HEK293 (cell line): Measurements from ENCODE around the gene MAVS.

ENCODE experiments used
- CTCF ChIP-seq: fragments of 450-650 bp; formaldehyde crosslinking; IDR thresholded peaks from 2 replicates; pipeline ENCODE4 v1.5.1; 2016; ENCODE audit warnings: missing biosample characterization, missing genetic modification characterization
- ELK4 ChIP-seq: IDR thresholded peaks from 2 replicates; pipeline ENCODE4 v1.6.1; 2011; ENCODE audit warnings: mild to moderate bottlenecking, low read depth, low read length, borderline replicate concordance
- HIC1 ChIP-seq: fragments of 450-650 bp; formaldehyde crosslinking; IDR thresholded peaks from 2 replicates; pipeline ENCODE4 v1.5.1; 2016; ENCODE audit warnings: missing biosample characterization, missing genetic modification characterization
- HOXA7 ChIP-seq: sonication (generic); formaldehyde crosslinking; IDR thresholded peaks from 2 replicates; pipeline ENCODE4 v1.8.1; 2022; ENCODE audit warnings: missing genetic modification reagents, borderline replicate concordance
- IKZF3 ChIP-seq: fragments of 450-650 bp; IDR thresholded peaks from 2 replicates; pipeline ENCODE4 v1.5.0; 2018; ENCODE audit warnings: missing biosample characterization, mild to moderate bottlenecking, missing genetic modification characterization, moderate library complexity
- INSM2 ChIP-seq: fragments of 450-650 bp; formaldehyde crosslinking; IDR thresholded peaks from 2 replicates; pipeline ENCODE4 v1.5.1; 2016; ENCODE audit warnings: missing biosample characterization, missing genetic modification characterization
- KLF16 ChIP-seq: fragments of 450-650 bp; formaldehyde crosslinking; IDR thresholded peaks from 2 replicates; pipeline ENCODE4 v1.5.1; 2017; ENCODE audit warnings: missing biosample characterization, missing genetic modification characterization
- ZBTB6 ChIP-seq: fragments of 450-650 bp; formaldehyde crosslinking; IDR thresholded peaks from 2 replicates; pipeline ENCODE4 v1.5.1; 2017; ENCODE audit warnings: missing biosample characterization, missing genetic modification characterization
- ZEB2 ChIP-seq: fragments of 450-650 bp; formaldehyde crosslinking; IDR thresholded peaks from 2 replicates; pipeline ENCODE4 v1.5.1; 2016; ENCODE audit warnings: missing biosample characterization, missing genetic modification characterization
- ZIC2 ChIP-seq: fragments of 450-650 bp; formaldehyde crosslinking; IDR thresholded peaks from 2 replicates; pipeline ENCODE4 v1.5.1; 2016; ENCODE audit warnings: missing biosample characterization, missing genetic modification characterization
- ZNF138 ChIP-seq: fragments of 450-650 bp; formaldehyde crosslinking; IDR thresholded peaks from 2 replicates; pipeline ENCODE4 v1.5.1; 2016; ENCODE audit warnings: missing biosample characterization, missing genetic modification characterization, borderline replicate concordance
- ZNF174 ChIP-seq: fragments of 450-650 bp; formaldehyde crosslinking; IDR thresholded peaks from 2 replicates; pipeline ENCODE4 v1.5.0; 2017; ENCODE audit warnings: missing biosample characterization, mild to moderate bottlenecking, missing genetic modification characterization
- ZNF24 ChIP-seq: fragments of 450-650 bp; formaldehyde crosslinking; IDR thresholded peaks from 2 replicates; pipeline ENCODE4 v1.5.1; 2016; ENCODE audit warnings: missing biosample characterization, missing genetic modification characterization
- ZNF302 ChIP-seq: fragments of 450-650 bp; formaldehyde crosslinking; IDR thresholded peaks from 2 replicates; pipeline ENCODE4 v1.5.1; 2016; ENCODE audit warnings: missing biosample characterization, missing genetic modification characterization, low read depth
- ZNF341 ChIP-seq: fragments of 450-650 bp; formaldehyde crosslinking; IDR thresholded peaks from 2 replicates; pipeline ENCODE4; 2016; ENCODE audit warnings: low read depth, missing biosample characterization, missing genetic modification characterization
- ZNF398 ChIP-seq: fragments of 450-650 bp; formaldehyde crosslinking; IDR thresholded peaks from 2 replicates; pipeline ENCODE4 v1.5.1; 2017; ENCODE audit warnings: missing biosample characterization, missing genetic modification characterization
- ZNF404 ChIP-seq: fragments of 450-650 bp; formaldehyde crosslinking; IDR thresholded peaks from 2 replicates; pipeline ENCODE4 v1.5.1; 2017; ENCODE audit warnings: missing biosample characterization, missing genetic modification characterization
- ZNF449 ChIP-seq: fragments of 450-650 bp; formaldehyde crosslinking; IDR thresholded peaks from 2 replicates; pipeline ENCODE4 v1.5.1; 2017; ENCODE audit warnings: missing biosample characterization, mild to moderate bottlenecking, missing genetic modification characterization, moderate library complexity
- ZNF501 ChIP-seq: fragments of 450-650 bp; formaldehyde crosslinking; IDR thresholded peaks from 2 replicates; pipeline ENCODE4 v1.5.1; 2016; ENCODE audit warnings: missing biosample characterization, missing genetic modification characterization
- ZNF658 ChIP-seq: fragments of 450-650 bp; formaldehyde crosslinking; IDR thresholded peaks from 2 replicates; pipeline ENCODE4; 2016; ENCODE audit warnings: missing biosample characterization, missing genetic modification characterization
- ZNF692 ChIP-seq: fragments of 450-650 bp; formaldehyde crosslinking; IDR thresholded peaks from 2 replicates; pipeline ENCODE4 v1.5.1; 2016; ENCODE audit warnings: missing biosample characterization, missing genetic modification characterization
- ZNF704 ChIP-seq: fragments of 450-650 bp; formaldehyde crosslinking; IDR thresholded peaks from 2 replicates; pipeline ENCODE4 v1.5.1; 2016; ENCODE audit warnings: missing biosample characterization, missing genetic modification characterization
- ZNF707 ChIP-seq: fragments of 450-650 bp; formaldehyde crosslinking; IDR thresholded peaks from 2 replicates; pipeline ENCODE4 v1.5.1; 2016; ENCODE audit warnings: missing biosample characterization, missing genetic modification characterization
- ZNF747 ChIP-seq: fragments of 450-650 bp; formaldehyde crosslinking; IDR thresholded peaks from 2 replicates; pipeline ENCODE4 v1.5.1; 2016; ENCODE audit warnings: missing biosample characterization, missing genetic modification characterization

The MAVS gene

GRCh38 chr20:3888622-3889488 is 42.2 kb downstream of the MAVS start, which contains the start of gene PANK2 (continued):
- TF ChIP-seq ELK4: no peak; the same call in 1 of the 2 replicates
- peak; percentile 76 for TF ChIP-seq ZNF341 (tag by site-specific recombination)
- no peak for TF ChIP-seq ZNF704
- no peak for TF ChIP-seq ZNF302 (tag by site-specific recombination)
- TF ChIP-seq ZNF692 (tag by site-specific recombination): peak; percentile 74; the same call in 1 of the 2 replicates
- TF ChIP-seq CTCF (tag by site-specific recombination): peak; percentile 94
- peak; percentile 83 for TF ChIP-seq IKZF3 (tag by site-specific recombination)
- TF ChIP-seq ZNF398 (tag by site-specific recombination): peak; percentile 100
- TF ChIP-seq ZNF138 (tag by site-specific recombination): no peak
- no peak for TF ChIP-seq ZNF174 (tag by site-specific recombination)
- no peak for TF ChIP-seq ZNF747 (tag by site-specific recombination)
- TF ChIP-seq ZNF449: no peak; the same call in 1 of the 2 replicates
- TF ChIP-seq HIC1 (tag by site-specific recombination): no peak
- TF ChIP-seq KLF16: peak; percentile 94
- TF ChIP-seq ZNF24 (tag by site-specific recombination): peak; percentile 81; the same call in 1 of the 2 replicates
- no peak for TF ChIP-seq ZNF404 (tag by site-specific recombination)
- no peak for TF ChIP-seq HOXA7 (CRISPR knock-in tag)
- TF ChIP-seq ZNF501 (tag by site-specific recombination): no peak; the same call in 1 of the 2 replicates
- no peak for TF ChIP-seq ZNF658 (tag by site-specific recombination)
- peak; percentile 94 for TF ChIP-seq ZEB2 (tag by site-specific recombination)
- peak; percentile 98 for TF ChIP-seq ZIC2 (tag by site-specific recombination)
- peak; percentile 48 for TF ChIP-seq ZBTB6
- peak; percentile 76; the same call in 1 of the 2 replicates for TF ChIP-seq INSM2 (tag by site-specific recombination)
- TF ChIP-seq ZNF707: no peak
